Measurements from ENCODE around the gene ZBTB40.
A peak's percentile ranks its signal among the peaks of the same experiment; 100 is the strongest.

The ZBTB40 gene

DNA sequence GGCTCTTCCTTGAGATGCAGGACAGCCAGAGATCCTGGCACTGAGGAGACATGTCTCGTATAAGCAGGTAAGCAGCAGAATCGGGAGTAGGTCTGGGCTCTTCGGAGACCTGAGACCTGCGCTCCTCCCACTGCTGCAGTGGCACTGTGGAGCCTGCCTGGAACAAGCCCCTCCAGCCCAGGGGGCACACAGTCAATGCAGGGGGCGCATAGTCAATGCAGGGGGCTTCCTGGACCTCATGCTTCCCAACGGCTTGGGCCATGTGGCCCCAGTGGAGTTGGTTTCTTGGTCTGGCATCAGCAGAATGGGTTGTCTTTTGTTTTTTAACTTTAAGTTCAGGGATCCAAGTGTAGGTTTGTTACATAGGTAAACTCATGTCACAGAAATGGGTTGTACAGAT is 83.7 kb downstream of the ZBTB40 start:
- Histone ChIP-seq H3K27ac (no peak overlapping the region), H3K27me3 (no peaks in the 10 kb centered on the region), H3K4me1 (peaks cover 46% of the 10 kb centered on the region), H3K9ac (no peak overlapping the region), H3K4me2 (no peak overlapping the region), H3K9me3 (no peaks in the 10 kb centered on the region), H3K4me3 (no peak overlapping the region), H3K36me3 (no peaks in the 10 kb centered on the region; the same call in 1 of the 2 replicates), H4K20me1 (no peaks in the 10 kb centered on the region; the same call in 1 of the 2 replicates)
- no peak for TF ChIP-seq Cebpa-rat (IDR thresholded peaks at IDR 0.05)

- Histone ChIP-seq H3K9me3 (no peaks in the 10 kb centered on the region), H4K20me1 (no peaks in the 10 kb centered on the region), H3K9ac (no peak overlapping the region), H3K4me3 (no peak overlapping the region), H3K4me2 (no peak overlapping the region; the same call in 1 of the 2 replicates), H3K27ac (no peak overlapping the region), H3K4me1 (peaks cover 48% of the 10 kb centered on the region), H3K36me3 (no peaks in the 10 kb centered on the region; the same call in 1 of the 2 replicates), H3K27me3 (no peaks in the 10 kb centered on the region)
- TF ChIP-seq Cebpa-rat (IDR thresholded peaks at IDR 0.05), result no peak
Observed at GRCh38 chr1:22536506-22536905, 84.9 kb downstream of the ZBTB40 start.

DNA sequence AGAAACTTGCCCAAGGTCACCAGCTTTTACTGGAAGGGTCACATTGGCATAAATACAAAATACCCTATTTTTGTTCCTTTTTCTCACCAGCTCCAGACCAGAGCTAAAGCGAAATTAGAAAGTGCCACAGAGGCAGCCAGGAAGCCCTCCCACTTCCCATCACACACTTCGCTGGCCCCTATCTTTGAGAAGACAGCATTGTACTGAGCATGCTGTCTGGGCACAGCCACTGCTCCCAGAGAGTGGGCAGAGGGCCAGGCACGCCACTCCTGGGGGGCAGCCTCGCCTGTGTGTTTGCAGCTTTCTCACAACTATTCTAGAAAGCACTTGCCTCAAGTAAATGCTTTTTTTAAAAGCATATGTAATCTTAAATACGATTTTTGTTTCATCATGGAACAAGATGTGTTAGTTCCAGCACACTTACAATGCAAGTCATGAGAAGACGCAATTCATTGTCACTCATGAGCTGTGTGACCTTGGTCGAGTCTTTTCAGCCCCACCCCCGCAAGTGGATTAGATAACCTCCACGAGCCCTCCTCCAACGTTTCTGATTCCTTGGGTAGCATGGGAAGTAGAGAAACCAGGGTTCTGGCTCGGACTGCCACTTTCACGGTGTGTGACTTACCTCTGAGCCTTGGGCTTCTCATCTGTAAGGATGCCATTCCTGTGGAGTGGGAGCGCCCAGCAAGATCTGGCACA is 85.9 kb downstream of the ZBTB40 start:
- Histone ChIP-seq H3K9ac (no peak overlapping the region), H3K4me2 (peak overlapping the region; percentile 65)

DNA sequence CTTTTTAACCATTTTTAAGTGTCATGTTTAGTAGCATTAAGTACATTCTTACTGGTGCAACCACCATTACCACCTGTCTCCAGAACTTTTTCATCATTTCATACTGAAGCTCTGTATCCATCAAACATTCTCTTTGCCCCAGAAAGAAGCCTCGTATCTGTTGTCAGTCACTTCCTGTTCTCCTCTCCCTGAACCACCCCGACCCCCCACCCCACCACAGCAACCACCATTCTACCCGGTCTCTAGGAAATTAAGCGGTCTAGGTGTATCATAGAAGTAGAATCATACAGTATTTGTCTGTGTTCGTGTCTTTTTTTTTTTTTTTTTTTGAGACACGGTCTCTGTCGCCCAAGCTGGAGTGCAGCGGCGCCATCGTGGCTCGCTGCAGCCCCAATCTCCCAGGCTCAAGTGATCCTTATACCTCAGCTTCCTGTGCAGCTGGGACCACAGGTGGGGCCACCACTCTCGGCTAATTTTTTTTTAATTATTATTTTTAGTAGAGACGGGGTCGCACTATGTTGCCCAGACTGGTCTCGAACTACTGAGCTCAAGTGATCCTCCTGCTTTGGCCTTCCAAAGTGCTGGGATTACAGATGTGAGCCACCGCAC is 88.0 kb downstream of the ZBTB40 start:
- no peak for TF ChIP-seq Cebpa-rat (IDR thresholded peaks at IDR 0.05)
- no peaks in the 10 kb centered on the region for H3K36me3 ChIP-seq
- H4K20me1 ChIP-seq, result no peaks in the 10 kb centered on the region
- H3K27me3 ChIP-seq, result no peaks in the 10 kb centered on the region
- peaks cover 45% of the 10 kb centered on the region for H3K4me1 ChIP-seq
- peak overlapping the region; percentile 1; the same call in 1 of the 2 replicates for H3K27ac ChIP-seq
- H3K4me3 ChIP-seq, result no peak overlapping the region
- no peak overlapping the region for H3K9ac ChIP-seq
- no peaks in the 10 kb centered on the region for H3K9me3 ChIP-seq
- H3K4me2 ChIP-seq, result peak overlapping the region; percentile 65

More for the DNA sequence above, 85.9 kb downstream of the ZBTB40 start:
- no peaks in the 10 kb centered on the region; the same call in 1 of the 2 replicates for H3K36me3 ChIP-seq
- peaks cover 48% of the 10 kb centered on the region for H3K4me1 ChIP-seq
- H4K20me1 ChIP-seq, result no peaks in the 10 kb centered on the region
- no peak for TF ChIP-seq Cebpa-rat (IDR thresholded peaks at IDR 0.05)
- H3K27me3 ChIP-seq, result no peaks in the 10 kb centered on the region
- H3K4me3 ChIP-seq, result no peak overlapping the region
- H3K9me3 ChIP-seq, result no peaks in the 10 kb centered on the region
- peak overlapping the region; percentile 7; the same call in 1 of the 2 replicates for H3K27ac ChIP-seq

GRCh38 chr1:22540337-22540736 is 88.7 kb downstream of the ZBTB40 start:
- Histone ChIP-seq H3K27ac (peak overlapping the region; percentile 1; the same call in 1 of the 2 replicates), H3K9ac (no peak overlapping the region), H4K20me1 (no peaks in the 10 kb centered on the region), H3K9me3 (no peaks in the 10 kb centered on the region), H3K4me3 (no peak overlapping the region), H3K27me3 (0 out of 2 replicates have a peak, but pooled peaks cover 2% of the 10 kb centered on the region), H3K4me2 (peak overlapping the region; percentile 65; the same call in 1 of the 2 replicates), H3K4me1 (peaks cover 40% of the 10 kb centered on the region), H3K36me3 (no peaks in the 10 kb centered on the region)
- no peak for TF ChIP-seq Cebpa-rat (IDR thresholded peaks at IDR 0.05)

GRCh38 chr1:22542886-22543285 is 91.2 kb downstream of the ZBTB40 start:
- no peaks in the 10 kb centered on the region for H3K9me3 ChIP-seq
- no peak for TF ChIP-seq Cebpa-rat (IDR thresholded peaks at IDR 0.05)
- H3K4me1 ChIP-seq, result peaks cover 26% of the 10 kb centered on the region
- no peak overlapping the region for H3K9ac ChIP-seq
- no peak overlapping the region for H3K4me2 ChIP-seq
- no peaks in the 10 kb centered on the region for H3K36me3 ChIP-seq
- H3K4me3 ChIP-seq, result no peak overlapping the region
- no peak overlapping the region for H3K27ac ChIP-seq
- peaks cover 25% of the 10 kb centered on the region for H3K27me3 ChIP-seq
- H4K20me1 ChIP-seq, result no peaks in the 10 kb centered on the region

- no peak overlapping the region for H3K9ac ChIP-seq
- H3K4me2 ChIP-seq, result no peak overlapping the region
- H3K27me3 ChIP-seq, result peaks cover 33% of the 10 kb centered on the region
- no peak overlapping the region for H3K27ac ChIP-seq
- no peaks in the 10 kb centered on the region for H3K36me3 ChIP-seq
- no peaks in the 10 kb centered on the region for H4K20me1 ChIP-seq
- no peak for TF ChIP-seq Cebpa-rat (IDR thresholded peaks at IDR 0.05)
- no peaks in the 10 kb centered on the region for H3K9me3 ChIP-seq
- peaks cover 18% of the 10 kb centered on the region for H3K4me1 ChIP-seq
- no peak overlapping the region for H3K4me3 ChIP-seq
Observed at GRCh38 chr1:22543679-22544078, 92.0 kb downstream of the ZBTB40 start.

DNA sequence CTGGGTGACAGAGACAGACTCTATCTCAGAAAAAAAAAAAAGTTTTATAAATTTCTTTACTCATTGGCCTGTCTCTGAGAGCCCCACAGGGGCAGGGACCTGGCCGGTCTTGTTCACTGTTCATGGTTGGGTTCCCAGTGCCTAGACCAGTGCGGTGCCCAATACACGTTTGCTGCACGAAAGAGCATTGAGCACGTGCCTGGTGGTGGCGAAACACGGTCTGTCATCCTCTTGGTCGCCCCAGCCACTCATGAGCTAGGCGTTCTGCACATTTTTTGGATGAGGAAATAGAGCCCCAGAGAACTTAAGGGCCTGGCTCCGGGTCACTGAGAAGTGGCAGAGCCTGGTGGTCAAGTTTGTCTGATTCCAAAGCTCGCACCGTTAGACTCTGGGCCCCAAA is 93.0 kb downstream of the ZBTB40 start:
- no peak for TF ChIP-seq Cebpa-rat (IDR thresholded peaks at IDR 0.05)
- Histone ChIP-seq H3K4me2 (no peak overlapping the region), H3K36me3 (no peaks in the 10 kb centered on the region), H4K20me1 (no peaks in the 10 kb centered on the region), H3K4me3 (no peak overlapping the region), H3K4me1 (peaks cover 9% of the 10 kb centered on the region), H3K27me3 (peaks cover 34% of the 10 kb centered on the region), H3K9ac (no peak overlapping the region), H3K27ac (no peak overlapping the region), H3K9me3 (no peaks in the 10 kb centered on the region)

GRCh38 chr1:22545141-22545540 is 93.5 kb downstream of the ZBTB40 start:
- Histone ChIP-seq H3K4me1 (peaks cover 4% of the 10 kb centered on the region), H3K27me3 (peaks cover 34% of the 10 kb centered on the region), H3K27ac (no peak overlapping the region), H3K4me2 (no peak overlapping the region), H3K9ac (no peak overlapping the region), H3K4me3 (no peak overlapping the region), H3K36me3 (no peaks in the 10 kb centered on the region), H4K20me1 (no peaks in the 10 kb centered on the region), H3K9me3 (no peaks in the 10 kb centered on the region)
- no peak for TF ChIP-seq Cebpa-rat (IDR thresholded peaks at IDR 0.05)

DNA sequence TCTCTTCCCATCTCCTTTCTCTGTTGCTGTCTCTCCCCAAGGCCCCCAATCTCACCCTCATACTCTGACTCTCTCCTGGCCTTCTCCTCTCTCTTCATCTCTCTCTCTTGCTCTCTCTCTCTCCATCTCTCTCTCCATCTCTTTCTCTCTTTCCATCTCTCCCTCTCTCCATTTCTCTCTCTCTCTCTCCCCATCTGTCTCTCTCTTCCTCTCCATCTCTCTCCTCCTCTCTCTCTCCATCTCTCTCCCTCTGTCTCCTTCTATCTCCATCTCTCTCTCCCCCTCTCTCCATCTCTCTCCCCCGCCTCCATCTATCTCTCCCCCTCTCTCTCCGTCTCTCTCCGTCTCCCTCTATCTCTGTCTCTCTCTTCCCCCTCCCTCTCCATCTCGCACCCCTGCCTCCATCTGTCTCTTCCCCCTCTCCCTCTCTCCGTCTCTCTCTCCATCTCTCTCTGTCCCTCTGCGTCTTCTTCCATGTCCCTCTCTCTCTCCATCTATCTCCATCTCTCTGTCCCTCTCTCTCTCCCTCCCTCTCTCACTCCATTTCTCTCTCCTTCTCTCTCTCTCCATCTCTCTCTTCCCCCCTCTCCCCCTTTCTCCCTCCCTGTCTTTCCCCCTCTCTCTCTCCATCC is 95.7 kb downstream of the ZBTB40 start:
- Histone ChIP-seq H3K4me1 (no peaks in the 10 kb centered on the region; the same call in 1 of the 2 replicates), H3K9ac (no peak overlapping the region), H3K4me3 (no peak overlapping the region), H4K20me1 (no peaks in the 10 kb centered on the region), H3K27me3 (peaks cover 34% of the 10 kb centered on the region), H3K27ac (no peak overlapping the region), H3K9me3 (no peaks in the 10 kb centered on the region), H3K4me2 (no peak overlapping the region), H3K36me3 (no peaks in the 10 kb centered on the region)
- no peak for TF ChIP-seq Cebpa-rat (IDR thresholded peaks at IDR 0.05)
